OCI-LY3 (cell line): ENCODE measurements around the gene BAIAP2.

Experiments
- CTCF ChIP-seq: fragments of 200-600, 300-600 bp; sonication (generic); IDR thresholded peaks from 2 replicates; pipeline ENCODE4 v1.5.1; 2014; ENCODE audit warnings: antibody characterized with exemption, low read length, low read depth
- EZH2phosphoT487 ChIP-seq: fragments of 200-600 bp; shearing (Covaris generic); IDR thresholded peaks from 2 replicates; pipeline ENCODE4 v1.6.1; 2018; ENCODE audit warnings: antibody characterized with exemption, mixed run types, low read depth

DNA sequence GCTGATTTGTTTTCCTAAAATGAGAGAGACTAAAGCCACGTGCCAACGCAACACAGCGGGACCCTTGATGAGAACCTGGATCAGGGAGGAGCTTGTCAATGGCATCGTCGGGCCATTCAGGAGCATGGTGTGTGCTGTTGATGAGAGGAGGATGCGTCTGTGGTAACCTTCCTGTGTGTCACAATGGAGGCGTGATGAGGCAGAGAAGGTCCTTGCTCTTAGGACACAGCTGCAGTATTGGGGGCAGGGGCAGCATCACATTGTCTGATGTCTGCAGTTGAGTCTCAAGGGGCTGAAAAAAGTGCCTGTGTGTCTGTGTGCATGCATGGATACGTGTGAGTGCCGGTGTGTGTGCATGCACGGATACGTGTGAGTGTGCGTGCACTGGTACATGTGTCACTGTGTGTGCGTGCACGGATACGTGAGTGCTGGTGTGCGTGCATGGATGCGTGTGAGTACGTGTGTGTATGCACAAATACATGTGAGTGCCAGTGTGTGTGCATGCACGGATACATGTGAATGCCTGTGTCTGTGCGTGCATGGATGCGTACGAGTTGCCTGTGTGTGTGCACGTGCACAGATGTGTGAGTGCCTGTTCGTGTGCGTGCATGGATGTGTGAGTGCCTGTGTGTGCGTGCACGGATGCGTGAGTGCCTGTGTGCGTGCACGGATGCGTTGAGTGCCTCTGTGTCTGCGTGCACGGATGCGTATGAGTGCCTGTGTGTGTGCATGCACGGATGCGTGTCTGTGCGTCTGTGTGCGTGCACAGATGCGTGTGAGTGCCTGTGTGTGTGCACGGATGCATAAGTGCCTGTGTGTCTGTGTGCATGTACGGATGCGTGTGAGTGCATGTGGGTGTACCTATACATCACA lies 39.3 kb downstream of the BAIAP2 start:
- no peak for TF ChIP-seq CTCF
- TF ChIP-seq EZH2phosphoT487, result no peak
